Upper lobe of left lung (tissue), 6 donors: ENCODE results near the gene SWAP70. TPM values are rescaled to one million over a fixed set of nuclear protein-coding genes. Genes with fewer than 3 reads are reported as not detected.

Experiments
- ATAC-seq, 2 donors: fragments of 200-7000 bp; cut with Tn5 transposase; one replicate each; pipeline ENCODE4 v1.9.1; 2022; ENCODE audit warnings: mild to moderate bottlenecking in 2 of 2, moderate library complexity in 2 of 2; ENCODE audit not compliant: low FRiP score in 2 of 2
- DNase-seq, 2 donors: peaks; one replicate each; pipeline ENCODE4 v3.0.0-alpha.2; 2019 to 2020
- H3K27ac ChIP-seq, 4 donors: fragments of 200-600 bp; sonication (generic); one replicate each; pipeline ENCODE4 v1.5.1; 2016 to 2019
- H3K27me3 ChIP-seq, 4 donors: fragments of 200-600 bp; sonication (generic); one replicate each; pipeline ENCODE4 v1.5.1; 2017 to 2019
- H3K36me3 ChIP-seq, 4 donors: fragments of 200-600 bp; sonication (generic); one replicate each; pipeline ENCODE4 v1.5.1; 2016 to 2019
- H3K4me1 ChIP-seq, 4 donors: fragments of 200-600 bp; sonication (generic); one replicate each; pipeline ENCODE4 v1.5.1; 2018 to 2019
- H3K4me3 ChIP-seq, 4 donors: fragments of 200-600 bp; sonication (generic); one replicate each; pipeline ENCODE4 v1.5.1; 2017 to 2019; ENCODE audit warnings: mild to moderate bottlenecking in 2 of 4, moderate library complexity in 1 of 4
- H3K9me3 ChIP-seq, 4 donors: fragments of 200-600 bp; sonication (generic); one replicate each; pipeline ENCODE4 v1.5.1; 2018 to 2019
- EP300 ChIP-seq, 4 donors: sonication (generic); formaldehyde crosslinking; IDR thresholded peaks; one replicate each; pipeline ENCODE4 v1.5.1; 2017; ENCODE audit warnings: antibody characterized with exemption in 4 of 4, control low read depth in 2 of 4
- POLR2A ChIP-seq, 4 donors: fragments of 450-650 bp; IDR thresholded peaks; one replicate each; pipeline ENCODE4 v1.5.1; 2016 to 2017; ENCODE audit warnings: antibody characterized with exemption in 4 of 4, mild to moderate bottlenecking in 2 of 4
- POLR2AphosphoS5 ChIP-seq, 2 donors: sonication (generic); formaldehyde crosslinking; IDR thresholded peaks; one replicate each; pipeline ENCODE4 v1.5.1; 2017; ENCODE audit warnings: antibody characterized with exemption in 2 of 2
- WGBS, 2 donors: methylation state at CpG; one replicate each; pipeline ENCODE4 v1.1.5; 2017 to 2018; 5-methylcytosine and 5-hydroxymethylcytosine counted together
- total RNA-seq, 6 donors: library from RNA; depleted of rRNA in 4 of 6; stranded (reverse); fragments of >200 nt in 4 of 6; gene quantifications; one replicate each; pipeline versions ENCODE4 v1.1.0 to v1.2.1, GENCODE V29; 2016 to 2021
- TF ChIP-seq, protein P1 (sequence below), 6 experiments: fragments of 450-650 bp in 4 of 6; fragments of 200-600 bp in 2 of 6; sonication (generic) in 2 of 6; IDR thresholded peaks; one replicate each; pipeline ENCODE4 v1.5.1; 2016 to 2019; ENCODE audit warnings: antibody characterized with exemption in 6 of 6
- donor health status: DM: no; HTN: no; CAD: no; lungs with moderate emphysema.
- donor health status: DM: no; HTN: yes; CAD: no; lungs with severe emphysema.

The SWAP70 gene
- total RNA-seq, 6 donors from 2014 or later: 31.4 to 80.4 (median 50.2) TPM

DNA sequence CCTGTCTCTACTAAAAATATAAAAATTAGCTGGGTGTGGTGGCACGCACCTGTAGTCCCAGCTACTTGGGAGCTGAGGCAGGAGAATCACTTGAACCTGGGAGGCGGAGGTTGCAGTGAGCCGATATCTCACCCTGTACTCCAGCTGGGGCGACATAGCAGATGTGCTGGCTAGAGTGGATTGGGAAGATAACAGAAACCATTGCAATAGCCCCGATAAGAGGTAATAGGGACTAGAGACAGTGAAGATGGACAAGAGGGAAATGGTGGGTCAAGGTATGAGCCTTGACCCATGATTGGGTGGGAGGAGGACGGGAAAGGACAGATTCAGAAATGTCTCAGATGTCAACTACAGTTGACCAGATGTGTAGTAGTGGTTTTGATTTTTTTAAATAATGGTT lies 6.1 kb downstream of the SWAP70 start:
- TF ChIP-seq POLR2A (IDR thresholded peaks at IDR 0.05) (no peak), POLR2AphosphoS5 (IDR thresholded peaks at IDR 0.05) (no peak)
- TF ChIP-seq, protein P1, sequence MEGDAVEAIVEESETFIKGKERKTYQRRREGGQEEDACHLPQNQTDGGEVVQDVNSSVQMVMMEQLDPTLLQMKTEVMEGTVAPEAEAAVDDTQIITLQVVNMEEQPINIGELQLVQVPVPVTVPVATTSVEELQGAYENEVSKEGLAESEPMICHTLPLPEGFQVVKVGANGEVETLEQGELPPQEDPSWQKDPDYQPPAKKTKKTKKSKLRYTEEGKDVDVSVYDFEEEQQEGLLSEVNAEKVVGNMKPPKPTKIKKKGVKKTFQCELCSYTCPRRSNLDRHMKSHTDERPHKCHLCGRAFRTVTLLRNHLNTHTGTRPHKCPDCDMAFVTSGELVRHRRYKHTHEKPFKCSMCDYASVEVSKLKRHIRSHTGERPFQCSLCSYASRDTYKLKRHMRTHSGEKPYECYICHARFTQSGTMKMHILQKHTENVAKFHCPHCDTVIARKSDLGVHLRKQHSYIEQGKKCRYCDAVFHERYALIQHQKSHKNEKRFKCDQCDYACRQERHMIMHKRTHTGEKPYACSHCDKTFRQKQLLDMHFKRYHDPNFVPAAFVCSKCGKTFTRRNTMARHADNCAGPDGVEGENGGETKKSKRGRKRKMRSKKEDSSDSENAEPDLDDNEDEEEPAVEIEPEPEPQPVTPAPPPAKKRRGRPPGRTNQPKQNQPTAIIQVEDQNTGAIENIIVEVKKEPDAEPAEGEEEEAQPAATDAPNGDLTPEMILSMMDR (IDR thresholded peaks at IDR 0.05): no peak
- 92 to 96% methylated on average over 6 of the region's 6 CpGs for WGBS, 2 donors
- peaks cover 0 to 23% (median 6%) of the 10 kb centered on the region in 4 donors for H3K4me1 ChIP-seq
- H3K36me3 ChIP-seq: no peaks in the 10 kb centered on the region
- no peak overlapping the region for H3K27ac ChIP-seq
- H3K27me3 ChIP-seq: no peaks in the 10 kb centered on the region
- H3K9me3 ChIP-seq: peaks cover 0 to 4% (median 0%) of the 10 kb centered on the region in 4 donors
- DNase-seq (no peak), ATAC-seq (no peak)
- H3K4me3 ChIP-seq: no peak overlapping the region

DNA sequence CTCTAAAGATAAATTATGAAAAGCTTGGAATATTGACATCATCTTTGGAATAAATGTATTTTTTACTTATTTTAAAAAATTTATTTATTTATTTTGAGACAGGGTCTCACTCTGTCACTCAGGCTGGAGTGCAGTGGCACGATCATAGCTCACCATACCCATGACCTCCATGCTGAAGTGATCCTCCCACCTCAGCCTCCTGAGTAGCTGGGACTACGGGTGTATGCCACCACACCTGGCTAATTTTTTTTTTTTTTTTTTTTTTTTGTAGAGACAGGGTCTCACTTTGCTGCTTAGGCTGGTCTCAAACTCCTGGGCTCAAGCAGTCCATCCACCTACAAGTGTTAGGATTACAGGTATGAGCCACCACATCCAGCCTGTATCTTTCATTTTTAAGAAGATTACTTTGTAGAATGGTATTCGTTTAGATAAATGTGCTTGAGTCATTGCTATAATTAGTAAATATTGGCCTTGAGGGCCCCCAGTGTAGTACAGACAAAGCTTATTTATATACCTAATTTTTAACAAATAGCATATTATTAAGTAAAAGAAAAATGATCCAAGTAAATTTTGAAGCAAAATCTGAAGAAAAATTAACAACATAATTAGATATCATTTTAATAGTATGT lies 8.5 kb downstream of the SWAP70 start:
- ATAC-seq (no peak), DNase-seq (no peak)
- H3K4me1 ChIP-seq: peaks cover 0 to 19% (median 3%) of the 10 kb centered on the region in 4 donors
- 85 to 87% methylated on average over 3 of the region's 3 CpGs for WGBS, 2 donors
- H3K9me3 ChIP-seq: no peaks in the 10 kb centered on the region
- H3K36me3 ChIP-seq: no peaks in the 10 kb centered on the region
- TF ChIP-seq, protein P1 (IDR thresholded peaks at IDR 0.05): no peak
- TF ChIP-seq POLR2AphosphoS5 (IDR thresholded peaks at IDR 0.05): no peak
- no peak for TF ChIP-seq EP300 (IDR thresholded peaks at IDR 0.05)
- no peak for TF ChIP-seq POLR2A (IDR thresholded peaks at IDR 0.05)
- H3K4me3 ChIP-seq: no peak overlapping the region
- no peak overlapping the region for H3K27ac ChIP-seq
- H3K27me3 ChIP-seq: no peaks in the 10 kb centered on the region

DNA sequence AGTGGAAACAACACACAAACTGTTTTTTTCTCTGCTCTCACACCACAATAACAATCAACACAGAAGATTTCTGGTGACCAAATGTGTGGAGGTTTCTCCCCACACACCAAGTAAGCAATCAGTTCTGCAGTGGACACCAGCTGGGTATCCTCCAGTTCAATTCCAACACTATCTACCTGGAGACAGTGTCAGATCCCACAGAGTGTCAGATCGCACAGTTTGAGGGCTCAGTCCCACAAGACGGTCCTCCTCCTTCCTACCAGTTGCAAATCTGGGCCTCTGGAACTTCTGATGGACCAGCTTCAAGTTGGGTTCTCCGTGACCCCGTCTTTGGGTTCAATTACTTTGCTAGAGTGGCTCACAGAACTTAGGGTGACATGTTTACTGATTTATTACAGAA lies 9.0 kb downstream of the SWAP70 start:
- H3K27ac ChIP-seq: no peak overlapping the region
- H3K27me3 ChIP-seq: no peaks in the 10 kb centered on the region
- DNase-seq (no peak), ATAC-seq (no peak)
- 95 to 100% methylated on average over 4 of the region's 4 CpGs for WGBS, 2 donors
- no peak overlapping the region for H3K4me3 ChIP-seq
- H3K9me3 ChIP-seq: no peaks in the 10 kb centered on the region
- H3K4me1 ChIP-seq: peaks cover 0 to 14% (median 3%) of the 10 kb centered on the region in 4 donors
- TF ChIP-seq EP300 (IDR thresholded peaks at IDR 0.05) (no peak), POLR2A (IDR thresholded peaks at IDR 0.05) (no peak), POLR2AphosphoS5 (IDR thresholded peaks at IDR 0.05) (no peak)
- TF ChIP-seq, protein P1 (IDR thresholded peaks at IDR 0.05): no peak
- no peaks in the 10 kb centered on the region for H3K36me3 ChIP-seq

DNA sequence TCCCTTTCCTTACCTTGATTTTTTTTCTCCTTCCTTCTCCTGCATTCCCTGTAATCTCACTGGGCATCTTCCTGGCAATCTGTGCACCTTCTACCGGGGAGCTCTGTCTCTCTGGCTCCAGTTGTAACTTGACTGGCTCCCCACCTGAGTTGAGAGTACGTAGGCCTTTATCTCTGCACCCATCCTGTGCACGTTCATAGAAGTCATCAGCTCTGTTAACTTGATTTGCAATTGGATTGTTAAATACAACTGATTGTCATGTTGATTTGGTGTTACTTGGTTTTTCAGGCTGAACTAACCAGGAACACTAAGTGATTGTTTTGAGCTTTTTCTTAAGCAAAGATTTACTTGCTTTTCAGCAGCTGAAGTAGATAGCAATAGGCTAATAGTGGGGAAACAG lies 11.8 kb downstream of the SWAP70 start:
- Histone ChIP-seq H3K9me3 (no peaks in the 10 kb centered on the region), H3K4me3 (no peak overlapping the region), H3K27me3 (no peaks in the 10 kb centered on the region), H3K36me3 (no peaks in the 10 kb centered on the region), H3K4me1 (peaks cover 0 to 15% (median 2%) of the 10 kb centered on the region in 4 donors), H3K27ac (no peak overlapping the region)
- TF ChIP-seq, protein P1 (IDR thresholded peaks at IDR 0.05): no peak
- TF ChIP-seq POLR2A (IDR thresholded peaks at IDR 0.05) (no peak), EP300 (IDR thresholded peaks at IDR 0.05) (no peak), POLR2AphosphoS5 (IDR thresholded peaks at IDR 0.05) (no peak)
- no peak for DNase-seq
- WGBS, 2 donors: 52 to 64% methylated on average over 3 of the region's 3 CpGs
- no peak for ATAC-seq

DNA sequence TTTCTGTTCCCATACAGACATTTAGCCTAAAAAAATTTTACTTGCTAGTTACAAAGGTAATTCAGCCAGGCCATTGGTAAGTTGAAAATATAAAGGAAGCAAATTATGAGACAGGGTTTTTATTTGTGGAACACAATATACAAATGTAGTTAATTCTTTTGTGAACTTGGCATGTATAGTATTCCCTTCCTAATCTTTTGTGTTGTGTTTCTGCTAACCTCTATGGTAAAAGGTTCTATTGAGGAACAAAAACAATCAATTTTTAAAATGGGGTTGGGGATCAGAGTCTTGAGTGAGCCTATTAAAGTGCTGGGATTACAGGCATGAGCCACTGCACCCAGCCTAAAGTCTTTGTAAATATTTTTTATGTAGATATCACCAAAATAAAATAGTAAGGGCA lies 14.1 kb downstream of the SWAP70 start:
- H3K4me3 ChIP-seq: no peak overlapping the region
- H3K36me3 ChIP-seq: no peaks in the 10 kb centered on the region
- H3K27me3 ChIP-seq: no peaks in the 10 kb centered on the region
- H3K27ac ChIP-seq: no peak overlapping the region
- peaks cover 0 to 28% (median 6%) of the 10 kb centered on the region in 4 donors for H3K4me1 ChIP-seq
- TF ChIP-seq POLR2A (IDR thresholded peaks at IDR 0.05): no peak
- TF ChIP-seq, protein P1 (IDR thresholded peaks at IDR 0.05): no peak
- TF ChIP-seq POLR2AphosphoS5 (IDR thresholded peaks at IDR 0.05): no peak
- no peak for TF ChIP-seq EP300 (IDR thresholded peaks at IDR 0.05)
- no peak for DNase-seq
- no peaks in the 10 kb centered on the region for H3K9me3 ChIP-seq
- ATAC-seq: no peak
